ENCODE results near the gene RELN. TPM values are rescaled to one million over a fixed set of nuclear protein-coding genes. Genes with fewer than 3 reads are reported as not detected.

The RELN gene
- total RNA-seq, 1 experiment from 2014 or later: 0.02 TPM

- Histone ChIP-seq H4K91ac (ENCODE audit: insufficient read length, low read depth, low read length) (no peak overlapping the region), H2AFZ (ENCODE audit: low read length) (no peak overlapping the region), H3K79me1 (ENCODE audit: insufficient read depth, low read depth, low read length, poor library complexity, severe bottlenecking) (no peaks in the 10 kb centered on the region), H2BK15ac (ENCODE audit: low read depth, low read length) (no peak overlapping the region), H2BK5ac (ENCODE audit: insufficient read length, low read length) (no peak overlapping the region), H2BK12ac (ENCODE audit: insufficient read length, low read depth, low read length) (no peak overlapping the region), H3K4ac (ENCODE audit: low read depth, low read length) (no peak overlapping the region), H3K27ac (ENCODE audit: insufficient read length, low read depth, low read length) (no peak overlapping the region), H4K8ac (replicated peaks; ENCODE audit: insufficient read length, low read depth, low read length) (no peak overlapping the region), H3K9me3 (ENCODE audit: control insufficient read depth, low read depth, low read length) (no peaks in the 10 kb centered on the region), H3K18ac (ENCODE audit: insufficient read length, low read depth, low read length) (no peak overlapping the region), H3K23ac (ENCODE audit: insufficient read length, low read depth, low read length) (no peak overlapping the region), H4K5ac (ENCODE audit: insufficient read length, low read depth, low read length) (no peak overlapping the region), H3K23me2 (ENCODE audit: insufficient read length, low read depth, low read length, poor library complexity, severe bottlenecking) (no peaks in the 10 kb centered on the region), H2AK5ac (ENCODE audit: insufficient read length, low read length) (no peak overlapping the region), H3K4me1 (ENCODE audit: insufficient read depth, low read length) (no peaks in the 10 kb centered on the region), H4K20me1 (ENCODE audit: control insufficient read depth, insufficient read depth, insufficient read length) (no peaks in the 10 kb centered on the region), H3K27me3 (ENCODE audit: insufficient read depth, low read length) (no peaks in the 10 kb centered on the region), H2BK120ac (ENCODE audit: low read depth, low read length, poor library complexity, severe bottlenecking) (no peak overlapping the region), H3K79me2 (ENCODE audit: insufficient read depth, low read length) (no peaks in the 10 kb centered on the region), H3K14ac (ENCODE audit: insufficient read depth, low read length) (no peak overlapping the region), H3K9ac (ENCODE audit: extremely low read depth, insufficient read length, low read length) (no peak overlapping the region), H3K56ac (ENCODE audit: insufficient read length, low read depth, low read length) (no peak overlapping the region), H3T11ph (ENCODE audit: low read length) (no peak overlapping the region), H3K4me2 (ENCODE audit: insufficient read depth, insufficient read length, low read length) (no peak overlapping the region), H2BK20ac (ENCODE audit: low read depth, low read length, poor library complexity, severe bottlenecking) (no peak overlapping the region)
- Mint-ChIP-seq H3K36me3 (ENCODE audit: insufficient read depth in 1 of 3, low read depth in 3 of 3) (no peaks in the 10 kb centered on the region), H3K9me3 (no peaks in the 10 kb centered on the region), H3K4me1 (no peaks in the 10 kb centered on the region), H3K27me3 (ENCODE audit: low read depth) (peaks cover 4% of the 10 kb centered on the region), H3K27ac (no peak overlapping the region), H3K4me3 (no peak overlapping the region)
- WGBS (ENCODE audit: extremely low coverage, insufficient read length, low lambda C conversion rate): no CpG with 5 or more reads among the region's 2 CpGs
- peak; percentile 42 for TF ChIP-seq CTCF (conservative IDR thresholded peaks at IDR 0.05)
- DNase-seq: no peak
These were observed 101.4 kb downstream of the RELN start for GRCh38 chr7:103887853-103888602.

Data from H9 (cell line).